Dendritic cell treated with granulocyte-macrophage colony-stimulating factor and Interleukin-4, amounts not matched to agents 40 ng/mL and 50 ng/mL, for 4 days (primary cell): ENCODE results near the gene MTREX.
"Not testable (repeated sequence)": the region's sequence is repeated elsewhere in the genome, so short reads cannot be mapped to it uniquely, and the experiment has no call there.

Source experiments
- H3K27ac Mint-ChIP-seq: one replicate; pipeline ENCODE4 v1.8.0; 2022; ENCODE audit warnings: mild to moderate bottlenecking, mixed read lengths
- H3K27me3 Mint-ChIP-seq: one replicate; pipeline ENCODE4 v1.8.0; 2022; ENCODE audit warnings: mild to moderate bottlenecking, mixed read lengths
- H3K36me3 Mint-ChIP-seq: one replicate; pipeline ENCODE4 v1.8.0; 2022; ENCODE audit warnings: low read depth, mixed read lengths
- H3K4me1 Mint-ChIP-seq: one replicate; pipeline ENCODE4 v1.8.0; 2022; ENCODE audit warnings: low read depth, mixed read lengths
- H3K4me3 Mint-ChIP-seq: one replicate; pipeline ENCODE4 v1.8.0; 2022; ENCODE audit warnings: mild to moderate bottlenecking, moderate library complexity, mixed read lengths
- H3K9me3 Mint-ChIP-seq: one replicate; pipeline ENCODE4 v1.8.0; 2022; ENCODE audit warnings: mixed read lengths
- intact Hi-C: fragments of 100-400 bp; cut with micrococcal nuclease; formaldehyde crosslinking; loops from one replicate; pipeline ENCODE4 v1.15.0; 2022

MTREX gene

DNA sequence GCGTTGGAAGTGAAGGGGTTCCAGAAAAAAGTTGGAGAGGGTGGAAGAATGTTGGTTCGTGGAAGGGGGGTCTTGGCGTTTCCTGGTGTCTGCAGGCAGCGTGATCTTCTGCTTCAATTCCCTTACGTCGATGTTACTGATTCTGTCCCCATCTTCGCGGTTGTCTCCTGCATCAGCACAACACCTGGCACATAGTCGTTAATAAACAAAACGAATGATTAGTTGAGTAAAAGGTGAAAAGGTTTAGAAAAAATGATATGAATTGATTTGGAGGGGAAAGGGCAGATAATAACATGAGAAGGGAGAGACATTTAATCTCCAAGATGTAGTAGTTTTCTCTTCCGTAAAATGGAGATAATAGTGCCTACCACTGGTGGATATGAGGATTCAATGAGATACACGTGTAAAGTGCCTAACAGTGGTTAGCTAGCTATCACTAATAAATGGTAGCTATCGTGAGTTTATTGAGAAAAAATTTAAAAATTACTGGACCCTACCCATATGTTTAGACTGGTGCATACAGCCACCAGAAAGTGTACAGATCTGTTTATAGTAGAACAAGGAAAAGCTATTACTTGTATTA is 556 bp downstream of the MTREX start:
- Mint-ChIP-seq H3K36me3 (peaks cover 9% of the 10 kb centered on the region), H3K27me3 (no peaks in the 10 kb centered on the region), H3K9me3 (no peaks in the 10 kb centered on the region), H3K4me1 (peaks cover 28% of the 10 kb centered on the region), H3K27ac (no peak overlapping the region), H3K4me3 (no peak overlapping the region)
- intact Hi-C loops: loop anchor here (5.0 to 10.0 kb wide), 2 partner anchors 136 to 1866 kb away; partner anchors contain the start of genes CDC20B and GPBP1

DNA sequence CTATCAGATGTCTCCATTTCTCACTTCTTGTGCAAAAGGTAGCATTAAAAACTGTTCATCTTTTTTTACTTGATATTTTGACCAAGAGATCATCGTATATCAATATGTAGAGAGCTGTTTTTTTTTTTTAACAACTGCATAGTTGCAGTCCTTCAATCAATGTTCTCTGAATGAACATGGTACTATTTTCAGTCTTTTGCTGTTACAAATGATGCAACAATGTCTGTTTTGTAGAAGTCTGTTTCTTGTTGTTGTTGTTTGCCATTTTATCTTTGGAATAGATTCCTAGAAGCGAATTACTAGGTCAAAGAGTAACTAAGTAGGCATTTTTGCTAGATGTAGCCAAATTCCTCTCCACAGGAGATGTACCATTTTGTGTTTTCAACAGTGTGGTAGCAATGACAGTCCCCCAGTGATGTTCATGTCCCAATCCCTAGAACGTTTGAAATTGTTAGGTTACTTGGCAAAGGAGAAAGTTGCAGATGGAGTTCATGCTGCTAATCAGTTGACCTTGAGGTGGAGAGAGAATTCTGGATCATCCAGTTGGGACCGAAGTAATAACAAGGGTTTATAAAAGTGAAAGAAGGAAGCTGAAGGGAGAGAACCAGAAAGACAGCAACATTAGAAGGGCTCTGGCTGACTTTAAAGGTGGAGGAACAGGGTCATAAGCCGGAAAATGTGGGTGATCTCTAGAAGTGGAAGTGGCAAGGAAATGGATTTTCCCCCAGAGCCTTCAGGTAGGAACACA is 6.3 kb downstream of the MTREX start:
- intact Hi-C loops: no loop called here
- H3K4me1 Mint-ChIP-seq: peaks cover 49% of the 10 kb centered on the region
- no peak overlapping the region for H3K27ac Mint-ChIP-seq
- H3K27me3 Mint-ChIP-seq: no peaks in the 10 kb centered on the region
- H3K9me3 Mint-ChIP-seq: peaks cover 6% of the 10 kb centered on the region
- peaks cover 26% of the 10 kb centered on the region for H3K36me3 Mint-ChIP-seq
- peak overlapping the region; percentile 14 for H3K4me3 Mint-ChIP-seq

DNA sequence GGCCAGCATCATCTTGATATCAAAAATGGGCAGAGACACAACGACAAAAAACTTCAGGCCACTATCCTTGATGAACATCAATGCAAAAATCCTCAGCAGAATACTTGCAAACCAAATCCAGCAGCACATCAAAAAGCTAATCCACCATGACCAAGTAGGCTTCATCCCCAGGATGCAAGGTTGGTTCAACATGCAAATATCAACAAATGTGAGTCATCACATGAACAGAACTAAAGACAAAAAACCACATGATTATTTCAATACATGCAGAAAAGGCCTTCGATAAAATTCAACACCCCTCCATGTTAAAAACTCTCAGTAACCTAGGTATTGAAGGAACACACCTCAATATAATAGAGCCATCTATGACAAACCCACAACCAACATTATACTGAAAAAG is 8.5 kb downstream of the MTREX start:
- Mint-ChIP-seq H3K4me1 (peaks cover 46% of the 10 kb centered on the region), H3K36me3 (peaks cover 20% of the 10 kb centered on the region), H3K9me3 (peaks cover 6% of the 10 kb centered on the region), H3K27me3 (no peaks in the 10 kb centered on the region), H3K27ac (peak overlapping the region; percentile 58), H3K4me3 (no peak overlapping the region)
- intact Hi-C loops: no loop called here

DNA sequence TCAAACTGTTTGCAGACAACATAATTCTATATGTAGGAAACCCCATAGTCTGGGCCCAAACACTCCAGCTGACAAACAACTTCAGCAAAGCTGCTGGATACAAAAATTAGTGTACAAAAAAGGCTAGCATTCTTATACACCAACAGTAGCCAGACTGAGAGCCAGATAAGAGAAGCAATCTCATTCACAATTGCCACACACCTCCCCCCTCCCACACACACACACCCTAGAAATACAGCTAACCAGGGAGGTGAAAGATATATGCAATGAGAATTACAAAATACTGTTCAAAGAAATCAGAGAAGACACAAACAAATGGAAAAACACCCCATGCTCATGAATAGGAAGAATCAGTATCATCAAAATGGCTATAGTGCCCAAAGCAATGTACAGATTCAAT is 9.0 kb downstream of the MTREX start:
- intact Hi-C loops: no loop called here
- Mint-ChIP-seq H3K4me1 (peaks cover 43% of the 10 kb centered on the region), H3K27ac (peak overlapping the region; percentile 58), H3K4me3 (no peak overlapping the region), H3K9me3 (peaks cover 6% of the 10 kb centered on the region), H3K27me3 (no peaks in the 10 kb centered on the region), H3K36me3 (peaks cover 17% of the 10 kb centered on the region)

DNA sequence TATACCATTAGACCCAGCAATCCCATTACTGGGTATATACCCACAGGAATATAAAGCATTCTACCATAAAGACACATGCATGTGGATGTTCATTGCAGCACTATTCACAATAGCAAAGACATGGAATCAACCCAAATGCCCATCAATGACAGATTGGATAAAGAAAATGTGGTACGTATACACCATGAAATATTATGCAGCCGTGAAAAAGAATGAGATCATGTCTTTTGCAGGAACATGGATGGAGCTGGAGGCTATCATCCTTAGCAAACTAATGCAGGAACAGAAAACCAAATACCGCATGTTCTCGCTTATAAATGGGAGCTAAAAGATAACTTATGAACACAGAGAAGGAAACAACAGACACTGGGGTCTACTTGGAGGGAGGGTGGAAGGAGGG is 10.4 kb downstream of the MTREX start:
- Mint-ChIP-seq H3K36me3 (peaks cover 28% of the 10 kb centered on the region), H3K4me1 (peaks cover 33% of the 10 kb centered on the region)
- H3K9me3 Mint-ChIP-seq, H3K27me3 Mint-ChIP-seq, H3K27ac Mint-ChIP-seq, H3K4me3 Mint-ChIP-seq, intact Hi-C loops: not testable (repeated sequence)

DNA sequence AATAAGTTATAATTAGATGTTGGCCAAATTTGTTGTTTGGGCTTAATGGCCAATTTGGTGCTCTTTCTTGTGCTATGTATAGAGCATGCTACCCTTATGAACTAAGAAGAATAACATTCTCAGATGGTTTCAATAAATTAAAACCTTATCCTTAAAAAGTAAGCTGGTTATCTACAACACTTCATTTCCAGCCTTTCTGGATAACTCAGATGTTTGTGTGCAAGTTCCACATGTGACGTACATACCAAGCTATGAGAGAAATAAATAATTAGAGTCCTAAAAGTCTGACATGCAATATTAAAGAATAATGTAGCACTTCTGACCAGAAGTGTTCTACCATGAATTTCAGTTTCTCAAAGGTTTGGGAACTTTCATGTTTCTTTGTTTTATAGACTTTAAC is 11.7 kb downstream of the MTREX start:
- H3K27me3 Mint-ChIP-seq: no peaks in the 10 kb centered on the region
- no peak overlapping the region for H3K4me3 Mint-ChIP-seq
- H3K27ac Mint-ChIP-seq: no peak overlapping the region
- intact Hi-C loops: no loop called here
- peaks cover 6% of the 10 kb centered on the region for H3K9me3 Mint-ChIP-seq
- peaks cover 34% of the 10 kb centered on the region for H3K36me3 Mint-ChIP-seq
- H3K4me1 Mint-ChIP-seq: peaks cover 22% of the 10 kb centered on the region

DNA sequence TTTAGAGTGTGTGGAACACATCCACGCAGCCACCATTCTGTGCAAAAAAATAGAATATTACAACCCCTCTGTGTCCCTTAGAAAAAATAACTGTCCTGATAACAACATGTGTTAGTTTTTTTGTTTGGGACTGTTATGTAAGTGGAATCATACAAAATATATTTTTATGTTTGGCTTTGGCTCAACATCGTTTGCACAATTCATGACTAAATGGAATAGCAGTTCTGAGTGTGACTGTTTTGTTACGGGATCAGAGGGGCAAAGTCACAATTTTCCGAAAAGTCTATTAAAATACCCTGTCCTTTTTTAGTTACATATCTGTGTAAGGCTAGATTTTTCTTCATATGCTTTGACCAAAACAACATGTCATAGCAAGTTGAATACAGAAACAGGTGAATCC is 12.8 kb downstream of the MTREX start:
- H3K9me3 Mint-ChIP-seq: peaks cover 6% of the 10 kb centered on the region
- peaks cover 16% of the 10 kb centered on the region for H3K4me1 Mint-ChIP-seq
- H3K27me3 Mint-ChIP-seq: no peaks in the 10 kb centered on the region
- H3K4me3 Mint-ChIP-seq: no peak overlapping the region
- no peak overlapping the region for H3K27ac Mint-ChIP-seq
- peaks cover 43% of the 10 kb centered on the region for H3K36me3 Mint-ChIP-seq
- intact Hi-C loops: no loop called here

DNA sequence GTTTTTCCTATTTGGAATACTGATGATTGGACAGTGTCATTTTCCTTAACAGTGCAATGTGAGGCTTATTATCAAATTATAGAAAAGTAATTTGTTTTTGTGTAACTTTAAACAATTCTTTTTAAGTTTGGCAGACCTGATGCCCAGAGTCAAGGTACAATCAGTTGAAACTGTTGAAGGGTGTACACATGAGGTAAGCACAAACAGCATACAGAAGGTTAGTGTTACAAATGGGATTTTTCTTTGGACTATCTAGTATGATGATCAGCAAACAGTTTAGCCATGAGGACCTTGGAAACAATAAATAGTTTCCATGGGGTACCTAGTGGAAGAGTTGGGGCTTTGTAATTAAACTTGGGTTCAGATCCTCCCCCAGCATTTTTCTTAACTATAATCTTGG is 16.2 kb downstream of the MTREX start:
- no peaks in the 10 kb centered on the region for H3K4me1 Mint-ChIP-seq
- no peaks in the 10 kb centered on the region for H3K27me3 Mint-ChIP-seq
- peaks cover 53% of the 10 kb centered on the region for H3K36me3 Mint-ChIP-seq
- H3K9me3 Mint-ChIP-seq: no peaks in the 10 kb centered on the region
- intact Hi-C loops: no loop called here
- H3K27ac Mint-ChIP-seq: no peak overlapping the region
- H3K4me3 Mint-ChIP-seq: no peak overlapping the region

DNA sequence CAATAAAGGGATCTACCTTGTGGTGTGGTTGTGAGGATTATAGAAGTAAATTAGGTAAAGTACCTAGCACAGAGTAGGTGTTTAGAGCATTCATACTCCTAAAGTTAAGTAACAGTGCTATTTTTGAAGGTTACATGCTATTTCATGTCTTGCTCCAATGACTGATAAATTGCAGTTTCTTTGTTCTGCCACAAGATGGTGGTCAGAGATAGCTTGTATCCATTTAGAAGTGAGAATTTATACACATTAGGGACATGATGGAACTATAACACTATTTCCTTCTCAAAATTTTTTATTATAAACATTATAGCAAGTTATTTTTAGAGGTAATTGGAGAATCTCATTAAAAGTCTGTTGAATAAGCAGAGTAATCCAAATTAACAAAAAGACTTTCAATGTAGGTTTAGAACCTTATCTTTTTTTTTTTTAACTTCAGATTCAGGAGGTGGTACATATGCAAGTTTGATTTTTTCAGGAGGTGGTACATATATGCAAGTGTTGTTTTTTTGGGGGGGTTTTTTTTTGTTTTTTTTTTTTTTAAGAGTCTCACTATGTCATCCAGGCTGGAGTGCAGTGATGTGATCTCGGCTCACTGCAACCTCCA is 17.1 kb downstream of the MTREX start:
- Mint-ChIP-seq H3K9me3 (no peaks in the 10 kb centered on the region), H3K27ac (no peak overlapping the region), H3K4me3 (no peak overlapping the region), H3K36me3 (peaks cover 62% of the 10 kb centered on the region), H3K4me1 (peaks cover 3% of the 10 kb centered on the region), H3K27me3 (no peaks in the 10 kb centered on the region)
- intact Hi-C loops: no loop called here

DNA sequence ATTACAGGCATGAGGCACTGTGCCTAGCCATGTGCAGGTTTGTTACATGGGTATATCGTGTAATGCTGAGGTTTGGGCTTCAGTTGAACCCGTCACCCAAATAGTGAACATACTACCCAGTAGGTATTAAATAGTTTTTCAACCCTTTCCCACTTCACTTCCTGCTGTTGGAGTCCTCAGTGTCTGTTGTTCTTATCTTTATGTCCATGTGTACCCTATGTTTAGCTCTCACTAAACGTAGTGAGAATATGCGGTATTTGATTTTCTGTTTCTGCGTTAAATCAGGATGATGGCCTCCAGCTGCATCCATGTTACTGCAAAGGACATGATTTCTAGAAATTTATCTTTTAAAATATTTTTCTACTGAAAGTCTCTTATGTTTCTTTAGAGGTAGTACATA is 17.8 kb downstream of the MTREX start:
- intact Hi-C loops: no loop called here
- H3K36me3 Mint-ChIP-seq: peaks cover 69% of the 10 kb centered on the region
- no peak overlapping the region for H3K4me3 Mint-ChIP-seq
- H3K27ac Mint-ChIP-seq: no peak overlapping the region
- no peaks in the 10 kb centered on the region for H3K9me3 Mint-ChIP-seq
- peaks cover 7% of the 10 kb centered on the region for H3K4me1 Mint-ChIP-seq
- no peaks in the 10 kb centered on the region for H3K27me3 Mint-ChIP-seq

DNA sequence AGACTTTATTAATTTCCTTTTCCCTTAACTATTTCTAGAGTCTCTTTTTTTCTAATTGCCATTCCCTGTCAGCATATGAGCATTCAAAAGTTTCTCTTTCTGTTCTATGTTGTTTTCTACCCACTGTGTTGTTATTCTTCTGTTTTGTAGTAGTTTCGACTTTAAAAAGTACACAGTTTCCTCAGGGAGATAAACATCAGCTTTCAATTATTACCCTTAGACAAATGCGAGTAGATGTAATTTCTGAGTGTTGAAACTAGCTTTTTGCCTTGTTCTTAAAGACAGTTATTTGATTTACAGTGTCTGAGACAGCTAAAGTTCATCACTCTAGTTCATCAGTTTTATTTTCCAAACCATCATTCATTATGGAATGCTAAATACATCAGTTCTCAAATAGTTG is 19.5 kb downstream of the MTREX start:
- Mint-ChIP-seq H3K36me3 (peaks cover 82% of the 10 kb centered on the region), H3K27ac (no peak overlapping the region), H3K27me3 (no peaks in the 10 kb centered on the region), H3K4me3 (no peak overlapping the region), H3K4me1 (peaks cover 7% of the 10 kb centered on the region), H3K9me3 (no peaks in the 10 kb centered on the region)
- intact Hi-C loops: no loop called here

DNA sequence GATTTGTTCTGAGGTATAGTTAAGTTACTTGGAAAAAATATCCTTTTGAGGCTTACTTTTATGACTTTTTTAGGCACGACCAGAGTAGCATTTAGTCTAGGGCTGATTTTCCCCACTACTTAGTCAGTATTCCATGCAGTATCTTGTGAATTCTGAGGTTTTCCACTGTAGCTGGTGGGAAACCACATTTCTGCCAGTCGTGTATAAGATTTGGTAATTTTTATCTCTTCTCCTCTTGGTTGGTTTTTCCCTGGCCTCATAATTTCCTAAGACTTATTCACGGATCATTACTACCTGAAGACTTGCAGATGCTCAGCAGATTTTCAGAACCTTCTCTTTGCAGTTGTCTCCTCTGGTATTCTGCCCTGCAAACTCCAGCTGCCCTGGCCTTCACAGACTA is 23.5 kb downstream of the MTREX start:
- Mint-ChIP-seq H3K4me1 (peaks cover 7% of the 10 kb centered on the region), H3K9me3 (no peaks in the 10 kb centered on the region), H3K36me3 (peaks cover 72% of the 10 kb centered on the region), H3K27ac (no peak overlapping the region), H3K4me3 (no peak overlapping the region), H3K27me3 (no peaks in the 10 kb centered on the region)
- intact Hi-C loops: no loop called here

DNA sequence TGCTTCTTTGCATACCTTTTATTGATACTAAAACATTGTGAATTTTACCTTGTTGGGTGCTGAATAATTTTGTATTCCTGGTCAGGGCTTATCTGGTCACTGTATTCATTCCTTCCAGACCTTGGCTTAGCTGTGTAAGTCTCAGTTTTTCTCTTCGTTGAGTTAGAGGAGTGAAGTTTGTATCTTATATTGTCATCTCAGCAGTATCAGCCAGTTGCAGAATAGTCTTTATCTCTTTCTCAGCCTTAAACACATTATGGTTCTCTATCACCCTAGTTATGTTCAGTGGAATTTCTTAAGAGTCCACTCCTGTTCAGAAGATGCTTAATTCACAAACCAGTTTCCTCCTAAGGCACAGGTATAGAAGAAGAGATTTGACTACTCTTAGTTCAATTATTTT is 25.2 kb downstream of the MTREX start:
- Mint-ChIP-seq H3K36me3 (peaks cover 75% of the 10 kb centered on the region), H3K4me1 (peaks cover 8% of the 10 kb centered on the region), H3K9me3 (no peaks in the 10 kb centered on the region), H3K27me3 (no peaks in the 10 kb centered on the region), H3K4me3 (no peak overlapping the region), H3K27ac (no peak overlapping the region)
- intact Hi-C loops: no loop called here

DNA sequence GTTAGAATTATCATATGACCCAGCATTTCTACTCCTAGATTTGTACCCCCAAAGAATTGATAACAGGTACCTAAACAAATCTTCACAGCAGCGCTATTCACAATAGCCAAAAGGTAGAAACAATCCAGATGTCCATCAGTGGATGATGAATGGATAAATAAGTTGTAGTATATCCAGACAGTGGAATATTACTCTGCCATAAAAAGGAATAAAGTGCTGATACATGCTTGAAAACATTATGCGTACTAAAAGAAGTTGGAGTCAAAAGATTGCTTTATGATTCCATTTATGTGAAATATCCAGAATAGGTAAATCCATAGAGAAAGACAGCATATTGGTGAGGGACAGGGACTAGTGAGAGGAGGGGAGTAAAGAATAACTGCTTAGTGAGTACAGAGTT is 26.0 kb downstream of the MTREX start:
- intact Hi-C loops: no loop called here
- no peaks in the 10 kb centered on the region for H3K27me3 Mint-ChIP-seq
- H3K9me3 Mint-ChIP-seq: no peaks in the 10 kb centered on the region
- peaks cover 15% of the 10 kb centered on the region for H3K4me1 Mint-ChIP-seq
- H3K4me3 Mint-ChIP-seq: no peak overlapping the region
- H3K36me3 Mint-ChIP-seq: peaks cover 80% of the 10 kb centered on the region
- H3K27ac Mint-ChIP-seq: no peak overlapping the region
